PC-3 (cell line): Measurements from ENCODE around the gene HEXIM1. TPM values are rescaled to one million over a fixed set of nuclear protein-coding genes. Genes with fewer than 3 reads are reported as not detected.

Experiments
- ATAC-seq: fragments of 200-7000 bp; cut with Tn5 transposase; 2 replicates; pipeline ENCODE4 v1.9.1; 2020; ENCODE audit warnings: mild to moderate bottlenecking, moderate library complexity
- BruUV-seq: library from RNA; stranded (reverse); fragments of 400-500 nt; replicated peaks from 2 replicates; lab custom pipeline; 2021; lab: Mats Ljungman, UMichigan
- CTCF ChIA-PET: fragments of 300-600 bp; sonication (Branson Sonifier 250); formaldehyde crosslinking; loops from one replicate; lab custom pipeline; 2022; ENCODE audit warnings: antibody characterized with exemption; lab: Charles Lee
- POLR2A ChIA-PET: fragments of 300-600 bp; sonication (Branson Sonifier 250); formaldehyde crosslinking; loops from one replicate; lab custom pipeline; 2022; ENCODE audit warnings: antibody characterized with exemption; ENCODE audit not compliant: unreplicated experiment; lab: Charles Lee
- DNase-seq: peaks from one replicate; pipeline ENCODE4 v3.0.0-alpha.2; 2015
- H2AFZ ChIP-seq: fragments of 300-600 bp; sonication (generic); 2 replicates; pipeline ENCODE4 v1.6.0; 2016; ENCODE audit warnings: antibody characterized with exemption, low read length
- H3F3A ChIP-seq: fragments of 300-600 bp; sonication (generic); one replicate; pipeline ENCODE4 v1.6.0; 2017; ENCODE audit warnings: antibody characterized with exemption, low read length, control low read depth, mild to moderate bottlenecking; ENCODE audit not compliant: unreplicated experiment
- H3K27ac ChIP-seq: fragments of 300-600 bp; sonication (generic); 2 replicates; pipeline ENCODE4 v1.5.1; 2016; ENCODE audit warnings: mild to moderate bottlenecking, low read length
- H3K27me3 ChIP-seq: fragments of 300-600 bp; sonication (generic); 2 replicates; pipeline ENCODE4 v1.6.1; 2016; ENCODE audit warnings: low read length, mixed read lengths
- H3K36me3 ChIP-seq: fragments of 300-600 bp; sonication (generic); 2 replicates; pipeline ENCODE4 v1.6.1; 2016; ENCODE audit warnings: low read depth, mixed run types, low read length, mixed read lengths
- H3K4me1 ChIP-seq: fragments of 300-600 bp; sonication (generic); 2 replicates; pipeline ENCODE4 v1.5.1; 2016; ENCODE audit warnings: low read length; ENCODE audit not compliant: insufficient read depth
- H3K4me2 ChIP-seq: fragments of 300-600 bp; sonication (generic); 2 replicates; pipeline ENCODE4 v1.6.0; 2016; ENCODE audit warnings: low read length
- H3K4me3 ChIP-seq: fragments of 300-600 bp; sonication (generic); 2 replicates; pipeline ENCODE4 v1.5.1; 2016; ENCODE audit warnings: mild to moderate bottlenecking, low read length, mixed read lengths
- H3K79me2 ChIP-seq: fragments of 300-600 bp; sonication (generic); 2 replicates; pipeline ENCODE4 v1.6.1; 2017; ENCODE audit warnings: low read length, mixed read lengths
- H3K9ac ChIP-seq: fragments of 300-600 bp; sonication (generic); 2 replicates; pipeline ENCODE4 v1.6.0; 2016; ENCODE audit warnings: mild to moderate bottlenecking, low read length
- H3K9me2 ChIP-seq: fragments of 300-600 bp; sonication (generic); replicated peaks from 2 replicates; pipeline ENCODE4 v1.6.1; 2016; ENCODE audit warnings: mixed run types, low read length, mixed read lengths
- H3K9me3 ChIP-seq: fragments of 300-600 bp; sonication (generic); 2 replicates; pipeline ENCODE4 v1.6.1; 2016; ENCODE audit warnings: low read length, mixed read lengths
- H4K20me1 ChIP-seq: fragments of 300-600 bp; sonication (generic); 2 replicates; pipeline ENCODE4 v1.6.1; 2016; ENCODE audit warnings: low read length, mixed read lengths
- CTCF ChIP-seq: fragments of 300-600 bp; sonication (generic); conservative IDR thresholded peaks from 2 replicates; pipeline ENCODE4 v1.5.1; 2017; ENCODE audit warnings: antibody characterized with exemption, low read depth, mild to moderate bottlenecking, low read length
- EZH2 ChIP-seq: fragments of 300-600 bp; sonication (generic); IDR thresholded peaks from one replicate; pipeline ENCODE4 v1.6.1; 2017; ENCODE audit warnings: antibody characterized with exemption, mild to moderate bottlenecking, low read length; ENCODE audit not compliant: unreplicated experiment
- EZH2phosphoT487 ChIP-seq: fragments of 300-600 bp; sonication (generic); IDR thresholded peaks from 2 replicates; pipeline ENCODE4 v1.6.1; 2018; ENCODE audit warnings: mild to moderate bottlenecking, antibody characterized with exemption, low read length, borderline replicate concordance
- intact Hi-C: fragments of 100-400 bp; cut with micrococcal nuclease; formaldehyde crosslinking; loops from 2 replicates; pipeline ENCODE4 v1.9.0; 2023
- total RNA-seq: library from RNA; depleted of rRNA; stranded (reverse); fragments of >200 nt; gene quantifications from 2 replicates; pipeline ENCODE4 v1.2.3, GENCODE V29; 2014

The HEXIM1 gene
- total RNA-seq, 1 experiment from 2014 or later: 47.3 TPM

GRCh38 chr17:45197555-45198334, 49.5 kb downstream of the HEXIM1 start:
- intact Hi-C loops: loop anchor here (1.0 kb wide), 2 partner anchors 49 to 62 kb away; partner anchors contain the start of genes ACBD4 and HEXIM1
- peaks cover 16% of the 10 kb centered on the region for H3K4me1 ChIP-seq
- peak; percentile 100 for TF ChIP-seq CTCF
- TF ChIP-seq EZH2: no peak
- no peak for TF ChIP-seq EZH2phosphoT487
- no peaks in the 10 kb centered on the region for H3K27me3 ChIP-seq
- no peaks in the 10 kb centered on the region for H3K79me2 ChIP-seq
- H2AFZ ChIP-seq: peak overlapping the region; percentile 68
- H3K4me3 ChIP-seq: peak overlapping the region; percentile 8; the same call in 1 of the 2 replicates
- CTCF ChIA-PET: interaction anchor here (0.5 to 2.5 kb wide), 14 partner anchors 14 to 227 kb away, joined by 3 to 175 read pairs (median 8); partner anchors contain the start of genes ACBD4, HEXIM1 and HEXIM2
- H3K9me2 ChIP-seq: no peaks in the 10 kb centered on the region
- BruUV-seq: no TSS peak
- H3F3A ChIP-seq: no peaks in the 10 kb centered on the region
- peak overlapping the region; percentile 65 for H3K4me2 ChIP-seq
- DNase-seq (peak; percentile 99), ATAC-seq (peak; percentile 99)
- H3K36me3 ChIP-seq: no peaks in the 10 kb centered on the region
- POLR2A ChIA-PET: interaction anchor here (0.6 to 2.0 kb wide), 7 partner anchors 22 to 63 kb away, joined by 4 to 22 read pairs (median 5); partner anchors contain the start of genes ACBD4 and HEXIM1
- H3K27ac ChIP-seq: no peak overlapping the region
- no peak overlapping the region for H3K9ac ChIP-seq
- H3K9me3 ChIP-seq: no peaks in the 10 kb centered on the region
- no peaks in the 10 kb centered on the region for H4K20me1 ChIP-seq

- TF ChIP-seq EZH2phosphoT487 (no peak), EZH2 (no peak), CTCF (no peak)
- CTCF ChIA-PET: interaction anchor here (0.6 to 1.1 kb wide), 3 partner anchors 49 to 65 kb away, joined by 3 to 5 read pairs (median 3); partner anchors contain the start of genes ACBD4 and HEXIM1
- no peaks in the 10 kb centered on the region for H3K9me2 ChIP-seq
- H3K79me2 ChIP-seq: no peaks in the 10 kb centered on the region
- no peaks in the 10 kb centered on the region for H3K36me3 ChIP-seq
- H2AFZ ChIP-seq: no peak overlapping the region
- intact Hi-C loops: no loop called here
- H3F3A ChIP-seq: no peaks in the 10 kb centered on the region
- no peaks in the 10 kb centered on the region for H4K20me1 ChIP-seq
- H3K4me1 ChIP-seq: peaks cover 16% of the 10 kb centered on the region
- H3K9me3 ChIP-seq: no peaks in the 10 kb centered on the region
- H3K27ac ChIP-seq: no peak overlapping the region
- no peak overlapping the region for H3K4me3 ChIP-seq
- no peak for ATAC-seq
- POLR2A ChIA-PET: no interaction called here
- DNase-seq: no peak
- H3K27me3 ChIP-seq: no peaks in the 10 kb centered on the region
- no peak overlapping the region for H3K4me2 ChIP-seq
- H3K9ac ChIP-seq: no peak overlapping the region
- no TSS peak for BruUV-seq
Observed at GRCh38 chr17:45200701-45201100, 52.4 kb downstream of the HEXIM1 start.

GRCh38 chr17:45201457-45201856, 53.2 kb downstream of the HEXIM1 start:
- no peaks in the 10 kb centered on the region for H3K9me2 ChIP-seq
- H3K36me3 ChIP-seq: no peaks in the 10 kb centered on the region
- no peak overlapping the region for H3K4me3 ChIP-seq
- H3K4me1 ChIP-seq: peaks cover 16% of the 10 kb centered on the region
- ChIA-PET CTCF (interaction anchor here (0.8 to 1.1 kb wide), 2 partner anchors 53 to 66 kb away, joined by 3 read pairs; partner anchors contain the start of genes ACBD4 and HEXIM1), POLR2A (no interaction called here)
- no peak for ATAC-seq
- H3K79me2 ChIP-seq: no peaks in the 10 kb centered on the region
- no peaks in the 10 kb centered on the region for H3K9me3 ChIP-seq
- H3K4me2 ChIP-seq: no peak overlapping the region
- intact Hi-C loops: no loop called here
- H2AFZ ChIP-seq: no peak overlapping the region
- H3F3A ChIP-seq: no peaks in the 10 kb centered on the region
- no peak overlapping the region for H3K9ac ChIP-seq
- H4K20me1 ChIP-seq: no peaks in the 10 kb centered on the region
- BruUV-seq: no TSS peak
- DNase-seq: no peak
- H3K27me3 ChIP-seq: no peaks in the 10 kb centered on the region
- no peak overlapping the region for H3K27ac ChIP-seq
- no peak for TF ChIP-seq EZH2phosphoT487
- TF ChIP-seq EZH2: no peak
- TF ChIP-seq CTCF: no peak
